Adrenal gland (tissue), 12 donors: ENCODE measurements around the gene JKAMP. TPM values are rescaled to one million over a fixed set of nuclear protein-coding genes. Genes with fewer than 3 reads are reported as not detected.

Source experiments
- DNase-seq, 7 donors: peaks; one replicate each; pipeline ENCODE4 v3.0.0-alpha.2; 2019 to 2020
- H3K27ac ChIP-seq, 5 donors: fragments of 200-600 bp; sonication (generic) in 4 of 5; 1 replicate in 3 of 5; 2 replicates in 2 of 5; pipeline versions ENCODE4 v1.5.1 to v1.8.0; 2016 to 2020; ENCODE audit warnings: mild to moderate bottlenecking in 1 of 5
- H3K27me3 ChIP-seq: fragments of 200-600 bp; 2 replicates; pipeline ENCODE4 v1.8.0; 2021
- H3K36me3 ChIP-seq, 2 donors: fragments of 200-600 bp; replicated peaks in 1 of 2; 1 replicate in 1 of 2; 2 replicates in 1 of 2; pipeline versions ENCODE4 v1.5.1 to v1.8.0; 2018 to 2022
- H3K4me1 ChIP-seq, 2 donors: fragments of 200-600 bp; replicated peaks in 1 of 2; 1 replicate in 1 of 2; 2 replicates in 1 of 2; pipeline versions ENCODE4 v1.5.1 to v1.8.0; 2018 to 2021
- H3K4me3 ChIP-seq, 4 donors: fragments of 200-600 bp; sonication (generic) in 3 of 4; one replicate each; pipeline ENCODE4 v1.5.1; 2016 to 2018
- H3K9me3 ChIP-seq, 3 donors: fragments of 200-600 bp; sonication (generic) in 1 of 3; replicated peaks in 1 of 3; 1 replicate in 2 of 3; 2 replicates in 1 of 3; pipeline versions ENCODE4 v1.5.1 to v1.8.0; 2016 to 2021
- POLR2A ChIP-seq, 2 donors: fragments of 450-650 bp; IDR thresholded peaks; one replicate each; pipeline ENCODE4 v1.6.1; 2017; ENCODE audit warnings: antibody characterized with exemption in 2 of 2, mild to moderate bottlenecking in 2 of 2, moderate library complexity in 1 of 2
- WGBS, 4 donors: extraction: QIAGEN DNeasy Blood & Tissue Kit in 2 of 4; methylation state at CpG; one replicate each; pipeline versions ENCODE4 v1.1.5 to v1.1.7; 2013 to 2017; 5-methylcytosine and 5-hydroxymethylcytosine counted together
- intact Hi-C, 2 donors: fragments of 100-400 bp; cut with DNase I; formaldehyde crosslinking; loops; one replicate each; pipeline versions ENCODE4 v1.14.1 to v1.15.0; 2022 to 2023
- polyA plus RNA-seq, 3 donors: library from polyadenylated mRNA; stranded (reverse); fragments of 200-250 nt in 2 of 3; fragments of 350-450 nt in 1 of 3; fragmentation: Illumina TruSeq in 1 of 3; extraction: RNeasy Lipid Tissue Mini Kit (QIAGEN cat#74804) in 1 of 3; gene quantifications; one replicate each; pipeline ENCODE4 v1.2.3, GENCODE V29; 2013 to 2014
- total RNA-seq, 9 donors: library from RNA; depleted of rRNA in 4 of 9; stranded (reverse); fragments of >200 nt in 4 of 9; fragments of 120-200 nt in 1 of 9; fragmentation: NEBNext Ultra II Directional in 1 of 9; extraction: Animal tissue kit (Norgen Biotek cat#: 25700) in 1 of 9; gene quantifications; one replicate each; pipeline versions ENCODE4 v1.1.0 to v1.2.4, GENCODE V29; 2013 to 2023
- TF ChIP-seq, protein P1 (sequence below), 6 experiments: fragments of 450-650 bp in 4 of 6; fragments of 200-600 bp in 2 of 6; sonication (generic) in 1 of 6; IDR thresholded peaks; 1 replicate in 5 of 6; 2 replicates in 1 of 6; pipeline versions ENCODE4 v1.5.1 to v1.8.0; 2016 to 2021; ENCODE audit warnings: antibody characterized with exemption in 6 of 6, mild to moderate bottlenecking in 2 of 6, moderate library complexity in 1 of 6
- donor health status: healthy with polysubstance abuse.
- donor health status: Bipolar disorder and iron deficiency.
- donor health status: DM: yes; HTN: yes; CAD: no.
- donor health status: DM: no; HTN: no; CAD: no.
- donor health status: DM: no; HTN: no; CAD: no.
- donor health status: DM: yes; HTN: yes; CAD: no.

JKAMP gene
- total and polyA plus RNA-seq, 12 donors: 17.7 to 116 (median 53.9) TPM

DNA sequence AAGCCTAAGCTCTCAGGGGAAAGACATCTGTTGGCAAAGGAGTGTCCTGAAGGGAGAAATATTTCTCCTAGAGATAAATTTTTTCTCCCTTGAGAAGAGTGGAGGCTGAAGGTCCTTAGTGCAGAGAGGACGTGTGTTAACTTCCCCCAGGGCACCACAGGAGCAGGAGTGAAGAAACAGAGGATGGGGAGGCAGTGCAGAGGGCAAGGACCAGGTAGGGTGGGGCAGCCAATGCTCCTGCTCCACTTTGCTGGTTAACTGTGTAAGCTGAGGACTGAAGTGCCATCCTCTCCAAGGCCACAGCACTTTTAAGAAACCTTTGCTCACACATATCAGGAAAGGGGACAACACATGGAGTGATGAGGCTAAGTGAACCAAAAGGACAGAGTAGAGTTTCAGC is 4.2 kb upstream of the JKAMP start:
- no peaks in the 10 kb centered on the region for H3K27me3 ChIP-seq
- intact Hi-C loops: no loop called here
- H3K36me3 ChIP-seq: peaks cover 0 to 22% of the 10 kb centered on the region in 2 donors
- H3K4me1 ChIP-seq: peaks cover 26 to 43% of the 10 kb centered on the region in 2 donors
- WGBS, 4 donors: 12 to 29% (median 19%) methylated on average over 1 of the region's 1 CpG
- no peak for DNase-seq
- TF ChIP-seq, protein P1, sequence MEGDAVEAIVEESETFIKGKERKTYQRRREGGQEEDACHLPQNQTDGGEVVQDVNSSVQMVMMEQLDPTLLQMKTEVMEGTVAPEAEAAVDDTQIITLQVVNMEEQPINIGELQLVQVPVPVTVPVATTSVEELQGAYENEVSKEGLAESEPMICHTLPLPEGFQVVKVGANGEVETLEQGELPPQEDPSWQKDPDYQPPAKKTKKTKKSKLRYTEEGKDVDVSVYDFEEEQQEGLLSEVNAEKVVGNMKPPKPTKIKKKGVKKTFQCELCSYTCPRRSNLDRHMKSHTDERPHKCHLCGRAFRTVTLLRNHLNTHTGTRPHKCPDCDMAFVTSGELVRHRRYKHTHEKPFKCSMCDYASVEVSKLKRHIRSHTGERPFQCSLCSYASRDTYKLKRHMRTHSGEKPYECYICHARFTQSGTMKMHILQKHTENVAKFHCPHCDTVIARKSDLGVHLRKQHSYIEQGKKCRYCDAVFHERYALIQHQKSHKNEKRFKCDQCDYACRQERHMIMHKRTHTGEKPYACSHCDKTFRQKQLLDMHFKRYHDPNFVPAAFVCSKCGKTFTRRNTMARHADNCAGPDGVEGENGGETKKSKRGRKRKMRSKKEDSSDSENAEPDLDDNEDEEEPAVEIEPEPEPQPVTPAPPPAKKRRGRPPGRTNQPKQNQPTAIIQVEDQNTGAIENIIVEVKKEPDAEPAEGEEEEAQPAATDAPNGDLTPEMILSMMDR (IDR thresholded peaks at IDR 0.05): no peak
- TF ChIP-seq POLR2A (IDR thresholded peaks at IDR 0.05): no peak
- no peaks in the 10 kb centered on the region for H3K9me3 ChIP-seq
- no peak overlapping the region for H3K27ac ChIP-seq
- no peak overlapping the region for H3K4me3 ChIP-seq

DNA sequence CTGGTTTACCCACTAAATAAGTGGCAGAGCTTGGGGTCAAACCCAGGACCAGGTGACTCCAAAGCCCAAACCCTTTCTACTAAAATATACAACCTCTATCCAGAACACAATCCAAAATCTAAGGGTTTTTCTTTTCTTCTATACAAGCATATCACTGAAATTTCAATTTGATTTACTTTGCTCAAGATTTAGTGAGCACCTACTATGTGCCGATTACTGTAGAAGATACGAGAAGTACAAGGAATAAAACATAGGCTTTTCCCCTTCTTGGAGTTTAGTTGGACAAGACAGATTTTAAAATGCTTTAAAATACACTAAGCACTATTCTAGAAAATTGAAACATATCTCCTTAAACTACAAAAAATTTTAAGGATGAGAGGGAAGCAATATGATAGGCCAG is 2.9 kb upstream of the JKAMP start:
- H3K36me3 ChIP-seq: peaks cover 0 to 12% of the 10 kb centered on the region in 2 donors
- no peak overlapping the region for H3K4me3 ChIP-seq
- 95 to 98% (median 97%) methylated on average over 2 of the region's 2 CpGs for WGBS, 4 donors
- intact Hi-C loops: no loop called here
- peaks cover 29 to 56% of the 10 kb centered on the region in 2 donors for H3K4me1 ChIP-seq
- H3K27me3 ChIP-seq: no peaks in the 10 kb centered on the region
- peak overlapping the region in 1 of 5 donors; percentile 24 for H3K27ac ChIP-seq
- H3K9me3 ChIP-seq: no peaks in the 10 kb centered on the region
- DNase-seq: no peak
- TF ChIP-seq POLR2A (IDR thresholded peaks at IDR 0.05): no peak
- TF ChIP-seq, protein P1 (IDR thresholded peaks at IDR 0.05): no peak

DNA sequence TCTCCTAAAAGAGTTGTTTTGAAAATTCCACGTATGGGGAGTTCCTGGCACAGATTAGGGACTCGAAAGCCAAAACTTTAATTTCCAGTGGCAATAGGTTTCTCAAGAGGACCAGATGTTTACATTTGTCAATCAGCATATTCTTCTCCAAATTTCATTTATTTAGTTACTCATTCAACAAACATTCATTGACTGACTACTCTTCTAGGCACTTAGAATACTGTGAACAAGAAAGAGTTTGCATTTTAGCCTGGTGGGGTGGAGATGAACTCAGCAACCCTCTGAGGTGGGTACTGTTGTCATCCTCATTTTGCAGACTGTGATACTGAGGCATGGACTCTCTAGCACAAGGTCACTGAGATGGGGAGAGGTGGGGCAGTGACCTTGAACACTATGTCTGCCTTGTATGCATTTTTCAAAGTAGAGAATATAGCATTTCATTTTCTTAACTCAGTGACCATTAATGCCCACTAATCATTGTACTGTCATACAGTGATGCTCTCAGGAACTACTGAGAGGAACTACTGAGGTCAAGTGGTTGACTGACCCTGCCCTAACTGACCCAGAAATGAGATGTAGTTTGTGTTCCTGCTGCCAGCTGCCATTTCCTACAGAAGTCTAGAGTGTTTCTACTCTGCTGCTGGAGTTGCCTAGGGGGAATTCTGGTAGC is 2.3 kb upstream of the JKAMP start:
- Histone ChIP-seq H3K4me3 (peak overlapping the region in 1 of 4 donors; percentile 88), H3K4me1 (peaks cover 29 to 62% of the 10 kb centered on the region in 2 donors)

DNA sequence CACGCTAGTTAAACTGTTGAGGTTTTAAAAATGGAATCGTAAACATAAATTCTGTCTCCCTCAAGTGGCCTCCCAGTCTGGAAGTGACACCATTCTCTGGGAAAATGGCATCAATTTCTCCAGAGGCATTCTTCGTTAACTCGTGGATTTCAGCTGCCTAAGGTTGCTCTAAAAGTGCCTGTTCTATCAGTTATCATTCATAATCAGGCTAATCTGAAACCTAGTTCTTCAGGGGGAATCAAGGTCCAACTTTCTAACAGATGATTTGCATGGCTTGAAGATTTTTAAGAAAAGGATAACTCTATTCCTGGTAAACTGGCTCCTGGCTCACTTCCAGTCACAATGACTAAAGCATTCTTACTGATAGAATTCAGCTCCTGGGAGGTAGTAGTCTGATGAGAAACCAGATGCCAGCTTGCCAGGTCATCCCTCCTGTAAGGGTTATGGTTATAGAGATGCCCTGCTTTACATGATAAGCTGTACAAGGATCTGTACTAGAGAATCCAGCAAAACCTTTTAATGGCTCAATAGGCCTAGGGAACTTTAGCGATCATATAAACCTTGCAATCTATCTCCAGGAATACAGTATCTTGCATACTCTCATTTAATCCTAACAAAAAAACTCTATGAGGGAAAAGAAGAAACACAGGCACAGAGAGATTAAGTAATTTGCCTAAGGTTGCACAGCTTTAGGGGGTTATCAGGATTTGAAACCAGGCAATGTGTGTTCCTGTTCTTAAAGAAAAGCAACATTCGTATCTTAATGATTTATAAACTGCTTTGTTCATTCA is 1.6 kb upstream of the JKAMP start:
- DNase-seq: peak; percentile 43 to 76 (median 71)
- TF ChIP-seq, protein P1 (IDR thresholded peaks at IDR 0.05): no peak
- TF ChIP-seq POLR2A (IDR thresholded peaks at IDR 0.05): peak in 1 of 2 donors; percentile 6
- Histone ChIP-seq H3K27ac (peak overlapping the region; percentile 9 to 97 (median 95)), H3K4me3 (peak overlapping the region in 2 of 4 donors; percentile 88 to 89), H3K9me3 (no peaks in the 10 kb centered on the region), H3K4me1 (peaks cover 29 to 67% of the 10 kb centered on the region in 2 donors), H3K27me3 (no peaks in the 10 kb centered on the region), H3K36me3 (peaks cover 0 to 16% of the 10 kb centered on the region in 2 donors)
- intact Hi-C loops: no loop called here
- 26 to 34% (median 29%) methylated on average over 6 of the region's 6 CpGs for WGBS, 4 donors

More for the DNA sequence above, 2.3 kb upstream of the JKAMP start:
- intact Hi-C loops: no loop called here
- TF ChIP-seq POLR2A (IDR thresholded peaks at IDR 0.05): no peak
- TF ChIP-seq, protein P1 (IDR thresholded peaks at IDR 0.05): no peak
- H3K36me3 ChIP-seq: peaks cover 0 to 12% of the 10 kb centered on the region in 2 donors
- WGBS, 4 donors: 57 to 75% (median 65%) methylated on average over 2 of the region's 2 CpGs
- no peaks in the 10 kb centered on the region for H3K27me3 ChIP-seq
- peak in 1 of 7 donors; percentile 6 for DNase-seq
- no peaks in the 10 kb centered on the region for H3K9me3 ChIP-seq
- H3K27ac ChIP-seq: peak overlapping the region; percentile 9 to 97 (median 95)
